BJ (cell line): ENCODE measurements around the gene SSBP3. TPM values are rescaled to one million over a fixed set of nuclear protein-coding genes. Genes with fewer than 3 reads are reported as not detected.
A peak's percentile ranks its signal among the peaks of the same experiment; 100 is the strongest.

Experiments used
- CTCF ChIA-PET: fragments of 350-600 bp; formaldehyde crosslinking; extraction: SDS; loops from one replicate; lab custom pipeline; 2021; ENCODE audit warnings: antibody characterized with exemption, inconsistent platforms; lab: Yijun Ruan, JAX
- POLR2A ChIA-PET: fragments of 300-600 bp; sonication (Branson Sonifier 250); formaldehyde crosslinking; extraction: SDS; loops from one replicate; lab custom pipeline; 2021; ENCODE audit warnings: antibody characterized with exemption; lab: Charles Lee
- DNase-seq: peaks from one replicate; pipeline ENCODE4 v3.0.0-alpha.2; 2011; ENCODE audit warnings: low read depth
- H3K27me3 ChIP-seq: 2 replicates; pipeline ENCODE4 v1.6.0; 2011; ENCODE audit warnings: low read length; ENCODE audit not compliant: control insufficient read depth, insufficient read depth
- H3K36me3 ChIP-seq: 2 replicates; pipeline ENCODE4 v1.5.1; 2011; ENCODE audit warnings: low read length; ENCODE audit not compliant: control insufficient read depth, insufficient read depth
- H3K4me3 ChIP-seq: 2 replicates; pipeline ENCODE4 v1.5.1; 2011; ENCODE audit warnings: low read depth, mild to moderate bottlenecking, control low read depth, low read length
- polyA plus RNA-seq: library from polyadenylated mRNA; depleted of rRNA; stranded (reverse); fragments of >200 nt; gene quantifications from 2 replicates; pipeline ENCODE4 v1.2.3, GENCODE V29; 2011
- TF ChIP-seq, protein P1 (sequence below): IDR thresholded peaks from 2 replicates; pipeline ENCODE4 v1.5.1; 2011; ENCODE audit warnings: low read depth, mild to moderate bottlenecking, control low read depth, inconsistent platforms, low read length, moderate library complexity; ENCODE audit not compliant: insufficient read depth

Gene SSBP3
- polyA plus RNA-seq, 1 experiment: 25.9 TPM

DNA sequence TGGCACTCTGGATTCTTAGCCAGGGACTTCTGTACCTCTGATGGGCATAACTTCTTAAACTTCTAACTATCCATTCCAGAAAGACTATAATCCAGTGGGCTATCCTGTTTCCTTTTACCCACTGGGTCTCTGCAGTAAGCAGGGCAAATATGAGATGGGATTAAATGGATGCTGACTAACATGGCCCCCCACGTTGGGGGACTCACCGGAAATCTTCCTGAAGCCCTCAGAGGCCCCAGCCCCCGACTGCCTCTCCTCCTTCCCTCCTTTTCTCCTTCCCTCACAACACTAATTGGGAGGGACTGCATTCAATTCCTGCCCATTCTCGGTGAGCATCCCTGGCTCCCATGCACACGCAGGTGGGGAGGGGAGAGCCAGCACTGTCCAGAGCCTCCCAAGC lies 70.1 kb downstream of the SSBP3 start:
- TF ChIP-seq, protein P1, sequence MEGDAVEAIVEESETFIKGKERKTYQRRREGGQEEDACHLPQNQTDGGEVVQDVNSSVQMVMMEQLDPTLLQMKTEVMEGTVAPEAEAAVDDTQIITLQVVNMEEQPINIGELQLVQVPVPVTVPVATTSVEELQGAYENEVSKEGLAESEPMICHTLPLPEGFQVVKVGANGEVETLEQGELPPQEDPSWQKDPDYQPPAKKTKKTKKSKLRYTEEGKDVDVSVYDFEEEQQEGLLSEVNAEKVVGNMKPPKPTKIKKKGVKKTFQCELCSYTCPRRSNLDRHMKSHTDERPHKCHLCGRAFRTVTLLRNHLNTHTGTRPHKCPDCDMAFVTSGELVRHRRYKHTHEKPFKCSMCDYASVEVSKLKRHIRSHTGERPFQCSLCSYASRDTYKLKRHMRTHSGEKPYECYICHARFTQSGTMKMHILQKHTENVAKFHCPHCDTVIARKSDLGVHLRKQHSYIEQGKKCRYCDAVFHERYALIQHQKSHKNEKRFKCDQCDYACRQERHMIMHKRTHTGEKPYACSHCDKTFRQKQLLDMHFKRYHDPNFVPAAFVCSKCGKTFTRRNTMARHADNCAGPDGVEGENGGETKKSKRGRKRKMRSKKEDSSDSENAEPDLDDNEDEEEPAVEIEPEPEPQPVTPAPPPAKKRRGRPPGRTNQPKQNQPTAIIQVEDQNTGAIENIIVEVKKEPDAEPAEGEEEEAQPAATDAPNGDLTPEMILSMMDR: no peak
- no peak overlapping the region for H3K4me3 ChIP-seq
- DNase-seq: no peak
- H3K36me3 ChIP-seq: no peaks in the 10 kb centered on the region; the same call in 1 of the 2 replicates
- ChIA-PET POLR2A (no interaction called here), CTCF (interaction anchor here (1.4 to 1.6 kb wide), 2 partner anchors 24 to 213 kb away, joined by 3 to 7 read pairs; no protein-coding TSS in a partner anchor)
- H3K27me3 ChIP-seq: no peaks in the 10 kb centered on the region

DNA sequence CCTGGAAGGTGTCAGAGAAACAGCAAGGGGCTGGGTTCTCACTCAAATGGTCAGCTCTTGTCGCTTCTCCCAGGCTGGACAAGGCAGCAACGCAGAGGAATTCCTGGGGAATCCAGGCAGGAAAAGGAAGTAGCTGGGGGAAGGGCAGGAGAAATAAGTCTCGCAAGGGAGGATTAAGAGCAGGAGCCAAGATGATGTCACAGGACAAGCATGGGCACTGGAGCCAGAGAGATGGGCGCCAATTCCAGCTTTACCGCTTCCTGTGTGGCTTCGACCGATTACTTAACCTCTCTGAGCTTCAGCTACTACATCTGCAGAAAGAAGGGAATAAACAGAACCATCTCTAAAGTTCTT lies 70.5 kb downstream of the SSBP3 start:
- peak; percentile 76 for DNase-seq
- TF ChIP-seq, protein P1: no peak
- POLR2A ChIA-PET: no interaction called here
- Histone ChIP-seq H3K27me3 (no peaks in the 10 kb centered on the region), H3K36me3 (no peaks in the 10 kb centered on the region), H3K4me3 (peak overlapping the region; percentile 26)
- CTCF ChIA-PET: interaction anchor here (0.9 to 1.6 kb wide), 3 partner anchors 24 to 213 kb away, joined by 3 to 7 read pairs (median 3); no protein-coding TSS in a partner anchor

DNA sequence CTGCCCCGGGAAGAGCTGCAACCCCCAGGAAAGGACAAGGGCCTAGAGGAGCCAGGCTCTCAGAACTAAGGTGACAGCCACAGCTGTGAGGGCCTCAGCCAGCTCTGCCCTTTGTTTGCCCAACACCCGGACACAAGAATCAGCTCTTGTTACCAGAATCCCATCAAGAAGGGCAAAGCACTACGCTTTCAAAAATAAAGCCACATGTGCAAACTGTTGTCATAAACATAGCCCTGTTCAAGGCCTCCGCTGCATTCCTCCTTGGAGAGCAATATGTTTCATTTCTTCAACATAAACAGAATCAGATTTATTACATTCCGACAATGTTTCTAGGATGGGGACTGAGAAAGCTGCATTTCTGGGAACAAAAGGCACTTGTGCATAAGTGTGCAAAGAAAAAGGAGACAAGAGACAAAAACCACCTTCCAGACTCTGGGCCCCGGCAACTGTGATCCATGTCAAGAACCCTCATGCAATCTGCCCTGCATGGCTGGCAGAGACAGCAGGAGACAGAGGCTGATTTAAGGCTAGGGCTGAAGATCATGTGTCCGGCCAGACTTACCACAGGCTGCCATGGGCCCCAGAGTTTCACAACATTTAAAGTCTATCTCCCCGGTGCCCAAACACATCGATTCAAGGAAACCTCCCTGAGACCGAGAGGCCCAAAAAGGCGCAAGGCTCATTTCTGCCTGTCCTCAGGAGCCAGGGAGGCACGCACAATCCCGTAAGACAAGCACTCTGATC lies 71.0 kb downstream of the SSBP3 start:
- POLR2A ChIA-PET: interaction anchor here (0.6 kb wide), 1 partner anchor 23 kb away, joined by 4 read pairs; no protein-coding TSS in a partner anchor
- Histone ChIP-seq H3K4me3 (peak overlapping the region; percentile 26), H3K27me3 (no peaks in the 10 kb centered on the region), H3K36me3 (no peaks in the 10 kb centered on the region)
- TF ChIP-seq, protein P1: no peak
- CTCF ChIA-PET: interaction anchor here (0.9 to 1.6 kb wide), 7 partner anchors 13 to 212 kb away, joined by 3 to 7 read pairs (median 3); no protein-coding TSS in a partner anchor
- DNase-seq: peak; percentile 54

DNA sequence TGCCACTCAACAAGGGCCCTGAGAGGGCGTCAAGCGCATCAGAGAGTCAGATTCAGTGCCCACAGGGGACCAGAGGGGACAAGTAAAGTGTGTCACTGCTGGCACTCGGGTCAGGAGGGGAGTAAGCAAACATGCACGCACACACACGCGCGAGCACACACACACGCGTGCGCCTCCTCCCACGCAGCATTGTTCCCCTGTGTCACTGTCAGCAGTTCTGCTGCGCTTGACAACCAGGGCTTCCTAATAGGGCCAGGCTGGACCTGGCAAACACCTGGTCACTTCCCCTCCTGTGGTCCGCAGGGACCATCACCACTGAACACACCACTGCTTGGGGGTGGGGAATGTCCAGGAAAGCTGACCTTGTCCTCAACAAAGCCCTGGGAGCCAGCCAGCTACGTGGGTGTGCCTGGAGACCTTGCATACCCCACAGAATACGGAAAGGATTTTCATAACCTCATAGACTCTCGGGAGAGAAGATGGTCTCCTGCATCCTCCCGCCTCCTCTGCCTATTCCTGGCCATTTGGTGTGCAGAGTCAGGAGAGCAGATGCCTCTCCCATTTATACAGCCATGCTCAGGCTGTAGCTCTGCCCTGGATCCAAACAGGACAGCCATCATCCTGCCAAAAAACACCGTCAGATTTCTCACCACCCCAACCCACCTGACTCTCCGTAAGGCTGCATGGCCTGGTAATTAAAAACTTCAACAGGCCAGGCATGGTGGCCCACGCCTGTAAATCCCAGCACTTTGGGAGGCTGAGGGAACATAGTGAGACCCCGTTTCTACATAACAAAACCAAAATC lies 73.2 kb downstream of the SSBP3 start:
- CTCF ChIA-PET: interaction anchor here (0.8 to 1.4 kb wide), 3 partner anchors 10 to 156 kb away, joined by 3 to 5 read pairs (median 4); no protein-coding TSS in a partner anchor
- POLR2A ChIA-PET: no interaction called here
- TF ChIP-seq, protein P1: no peak

More for the DNA sequence above, 73.2 kb downstream of the SSBP3 start:
- Histone ChIP-seq H3K27me3 (no peaks in the 10 kb centered on the region), H3K36me3 (0 out of 2 replicates have a peak, but pooled peaks cover 1% of the 10 kb centered on the region), H3K4me3 (no peak overlapping the region)
- no peak for DNase-seq
